ENCODE measurements around the gene SLC25A30. TPM values are rescaled to one million over a fixed set of nuclear protein-coding genes. Genes with fewer than 3 reads are reported as not detected.

The SLC25A30 gene
- total and polyA plus RNA-seq, 2 of the 13 experiments (the other 11 are each of a cell fraction or from before 2014, with no cell fraction given), result 19.6 to 22.5 TPM

GRCh38 chr13:45433381-45433790, 15.2 kb upstream of the SLC25A30 start (continued):
- no peak for TF ChIP-seq ATF5 (CRISPR knock-in tag; IDR thresholded peaks at IDR 0.05; ENCODE audit: low read depth)
- TF ChIP-seq CREB3 (CRISPR knock-in tag; IDR thresholded peaks at IDR 0.05), result no peak
- TF ChIP-seq, protein P1, sequence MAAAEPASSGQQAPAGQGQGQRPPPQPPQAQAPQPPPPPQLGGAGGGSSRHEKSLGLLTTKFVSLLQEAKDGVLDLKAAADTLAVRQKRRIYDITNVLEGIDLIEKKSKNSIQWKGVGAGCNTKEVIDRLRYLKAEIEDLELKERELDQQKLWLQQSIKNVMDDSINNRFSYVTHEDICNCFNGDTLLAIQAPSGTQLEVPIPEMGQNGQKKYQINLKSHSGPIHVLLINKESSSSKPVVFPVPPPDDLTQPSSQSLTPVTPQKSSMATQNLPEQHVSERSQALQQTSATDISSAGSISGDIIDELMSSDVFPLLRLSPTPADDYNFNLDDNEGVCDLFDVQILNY (CRISPR knock-in tag; conservative IDR thresholded peaks at IDR 0.05), result no peak
- TF ChIP-seq MED1 (CRISPR knock-in tag; IDR thresholded peaks at IDR 0.05), result peak; percentile 28; the same call in 1 of the 2 replicates
- no peak for TF ChIP-seq RBAK (CRISPR knock-in tag; IDR thresholded peaks at IDR 0.05)
- no peak for TF ChIP-seq MTA3 (CRISPR knock-in tag; IDR thresholded peaks at IDR 0.05)
- no peak for TF ChIP-seq SKI (IDR thresholded peaks at IDR 0.05; ENCODE audit: partially characterized antibody)
- no peak for TF ChIP-seq NFE2 (CRISPR knock-in tag; IDR thresholded peaks at IDR 0.05)
- TF ChIP-seq, protein P2, sequence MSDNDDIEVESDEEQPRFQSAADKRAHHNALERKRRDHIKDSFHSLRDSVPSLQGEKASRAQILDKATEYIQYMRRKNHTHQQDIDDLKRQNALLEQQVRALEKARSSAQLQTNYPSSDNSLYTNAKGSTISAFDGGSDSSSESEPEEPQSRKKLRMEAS (IDR thresholded peaks at IDR 0.05), result peak; percentile 69
- no peak for TF ChIP-seq ZNF570 (CRISPR knock-in tag; IDR thresholded peaks at IDR 0.05; ENCODE audit: borderline replicate concordance)
- TF ChIP-seq HMGXB3 (CRISPR knock-in tag; IDR thresholded peaks at IDR 0.05; ENCODE audit: borderline replicate concordance), result no peak
- no peak for TF ChIP-seq ZNF3 (CRISPR knock-in tag; IDR thresholded peaks at IDR 0.05)
- TF ChIP-seq, protein P3, sequence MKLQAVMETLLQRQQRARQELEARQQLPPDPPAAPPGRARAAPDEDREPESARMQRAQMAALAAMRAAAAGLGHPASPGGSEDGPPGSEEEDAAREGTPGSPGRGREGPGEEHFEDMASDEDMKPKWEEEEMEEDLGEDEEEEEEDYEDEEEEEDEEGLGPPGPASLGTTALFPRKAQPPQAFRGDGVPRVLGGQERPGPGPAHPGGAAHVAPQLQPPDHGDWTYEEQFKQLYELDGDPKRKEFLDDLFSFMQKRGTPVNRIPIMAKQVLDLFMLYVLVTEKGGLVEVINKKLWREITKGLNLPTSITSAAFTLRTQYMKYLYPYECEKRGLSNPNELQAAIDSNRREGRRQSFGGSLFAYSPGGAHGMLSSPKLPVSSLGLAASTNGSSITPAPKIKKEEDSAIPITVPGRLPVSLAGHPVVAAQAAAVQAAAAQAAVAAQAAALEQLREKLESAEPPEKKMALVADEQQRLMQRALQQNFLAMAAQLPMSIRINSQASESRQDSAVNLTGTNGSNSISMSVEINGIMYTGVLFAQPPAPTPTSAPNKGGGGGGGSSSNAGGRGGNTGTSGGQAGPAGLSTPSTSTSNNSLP (IDR thresholded peaks at IDR 0.05; ENCODE audit: low read depth, low read length), result no peak
- TF ChIP-seq GPBP1L1 (CRISPR knock-in tag; IDR thresholded peaks at IDR 0.05), result no peak
- TF ChIP-seq ZNF17 (CRISPR knock-in tag; IDR thresholded peaks at IDR 0.05), result no peak
- TF ChIP-seq ZBTB20 (CRISPR knock-in tag; IDR thresholded peaks at IDR 0.05; ENCODE audit: borderline replicate concordance, low read depth), result peak; percentile 52; the same call in 1 of the 2 replicates
- TF ChIP-seq STAG1 (CRISPR knock-in tag; IDR thresholded peaks at IDR 0.05), result no peak
- TF ChIP-seq ZNF619 (CRISPR knock-in tag; IDR thresholded peaks at IDR 0.05), result no peak

Measured in HepG2 (cell line).